ENCODE data around the gene ZNF813. TPM values are rescaled to one million over a fixed set of nuclear protein-coding genes. Genes with fewer than 3 reads are reported as not detected.
"Not testable (repeated sequence)": the region's sequence is repeated elsewhere in the genome, so short reads cannot be mapped to it uniquely, and the experiment has no call there.

ZNF813 gene
- total and polyA plus RNA-seq, 3 donors from 2014 or later, result 2.0 to 4.8 (median 4.6) TPM

DNA sequence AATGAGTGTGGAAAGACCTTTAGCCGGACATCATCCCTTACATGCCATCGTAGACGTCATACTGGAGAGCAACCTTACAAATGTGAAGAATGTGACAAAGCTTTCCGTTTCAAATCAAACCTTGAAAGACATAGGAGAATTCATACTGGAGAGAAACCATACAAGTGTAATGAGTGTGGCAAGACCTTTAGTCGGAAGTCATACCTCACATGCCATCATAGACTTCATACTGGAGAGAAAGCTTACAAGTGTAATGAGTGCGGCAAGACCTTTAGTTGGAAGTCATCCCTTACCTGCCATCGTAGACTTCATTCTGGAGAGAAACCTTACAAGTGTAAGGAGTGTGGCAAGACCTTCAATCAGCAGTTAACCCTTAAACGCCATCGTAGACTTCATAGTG, 11.7 kb upstream of the ZNF813 start:
- TF ChIP-seq, protein P1, sequence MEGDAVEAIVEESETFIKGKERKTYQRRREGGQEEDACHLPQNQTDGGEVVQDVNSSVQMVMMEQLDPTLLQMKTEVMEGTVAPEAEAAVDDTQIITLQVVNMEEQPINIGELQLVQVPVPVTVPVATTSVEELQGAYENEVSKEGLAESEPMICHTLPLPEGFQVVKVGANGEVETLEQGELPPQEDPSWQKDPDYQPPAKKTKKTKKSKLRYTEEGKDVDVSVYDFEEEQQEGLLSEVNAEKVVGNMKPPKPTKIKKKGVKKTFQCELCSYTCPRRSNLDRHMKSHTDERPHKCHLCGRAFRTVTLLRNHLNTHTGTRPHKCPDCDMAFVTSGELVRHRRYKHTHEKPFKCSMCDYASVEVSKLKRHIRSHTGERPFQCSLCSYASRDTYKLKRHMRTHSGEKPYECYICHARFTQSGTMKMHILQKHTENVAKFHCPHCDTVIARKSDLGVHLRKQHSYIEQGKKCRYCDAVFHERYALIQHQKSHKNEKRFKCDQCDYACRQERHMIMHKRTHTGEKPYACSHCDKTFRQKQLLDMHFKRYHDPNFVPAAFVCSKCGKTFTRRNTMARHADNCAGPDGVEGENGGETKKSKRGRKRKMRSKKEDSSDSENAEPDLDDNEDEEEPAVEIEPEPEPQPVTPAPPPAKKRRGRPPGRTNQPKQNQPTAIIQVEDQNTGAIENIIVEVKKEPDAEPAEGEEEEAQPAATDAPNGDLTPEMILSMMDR (IDR thresholded peaks at IDR 0.05), result no peak
- TF ChIP-seq POLR2A (IDR thresholded peaks at IDR 0.05), result no peak
- H3K4me1 ChIP-seq, result no peaks in the 10 kb centered on the region
- H3K27ac ChIP-seq, result no peak overlapping the region
- 89 to 91% methylated on average over 9 of the region's 9 CpGs for WGBS, 2 donors
- no peak overlapping the region for H3K4me3 ChIP-seq
- no peaks in the 10 kb centered on the region for H3K36me3 ChIP-seq (ENCODE audit: low read depth, missing control alignments)
- DNase-seq, result no peak
- no peaks in the 10 kb centered on the region for H3K9me3 ChIP-seq
- H3K27me3 ChIP-seq, result no peaks in the 10 kb centered on the region
- intact Hi-C loops (cut with DNase I; ENCODE audit: low total_unique reads), result no loop called here

DNA sequence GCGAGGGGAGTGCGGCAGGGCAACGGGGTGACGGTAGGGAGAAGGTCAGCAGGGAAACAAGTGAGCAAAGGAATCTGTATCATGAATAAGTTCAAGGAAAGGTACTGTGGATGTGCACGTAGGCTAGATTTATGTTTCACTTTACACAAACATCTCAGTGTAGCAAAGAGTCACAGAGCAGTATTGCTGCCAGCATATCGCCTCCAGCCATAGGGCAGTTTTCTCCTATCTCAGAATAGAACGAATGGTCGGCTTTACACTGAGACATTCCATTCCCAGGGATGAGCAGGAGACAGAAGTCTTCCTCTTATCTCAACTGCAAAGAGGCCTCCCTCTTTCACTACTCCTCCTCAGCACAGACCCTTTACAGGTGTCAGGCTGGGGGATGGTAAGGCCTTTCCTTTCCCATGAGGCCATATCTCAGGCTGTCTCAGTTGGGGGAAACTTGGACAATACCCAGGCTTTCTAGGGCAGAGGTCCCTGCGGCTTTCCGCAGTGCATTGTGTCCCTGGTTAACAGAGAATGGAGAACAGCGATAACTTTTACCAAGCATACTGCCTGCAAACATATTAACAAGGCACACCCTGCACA, 7.3 kb upstream of the ZNF813 start:
- H3K36me3 ChIP-seq (ENCODE audit: low read depth, missing control alignments); H3K27ac ChIP-seq; H3K27me3 ChIP-seq; H3K9me3 ChIP-seq; H3K4me1 ChIP-seq; intact Hi-C loops (cut with DNase I; ENCODE audit: low total_unique reads); DNase-seq; H3K4me3 ChIP-seq: not testable (repeated sequence)
- WGBS, 2 donors, result 22 to 46% methylated on average over 11 of the region's 11 CpGs

DNA sequence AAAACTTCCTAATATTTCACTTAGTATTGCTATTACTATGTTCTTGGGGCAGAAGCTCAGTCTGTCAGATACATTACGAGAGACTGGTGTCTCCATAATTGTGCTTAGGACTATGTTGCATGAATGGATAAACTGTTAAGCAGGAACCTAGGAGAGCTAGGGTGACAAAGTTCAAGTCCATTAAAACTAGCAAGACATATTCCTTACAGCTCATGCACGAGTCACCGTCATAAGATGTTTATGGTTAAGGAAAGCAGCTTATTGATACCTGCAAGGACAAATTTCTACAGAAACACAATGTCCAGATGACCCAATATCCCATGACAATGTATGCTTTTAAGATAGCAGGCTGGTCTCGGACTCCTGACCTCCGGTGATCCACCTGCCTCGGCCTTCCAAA, 5.7 kb upstream of the ZNF813 start:
- H3K9me3 ChIP-seq, result no peaks in the 10 kb centered on the region
- 78 to 80% methylated on average over 3 to 6 of the region's 6 CpGs for WGBS, 2 donors
- intact Hi-C loops (cut with DNase I; ENCODE audit: low total_unique reads), result no loop called here
- H3K4me1 ChIP-seq, result no peaks in the 10 kb centered on the region
- no peak for DNase-seq
- TF ChIP-seq, protein P1 (IDR thresholded peaks at IDR 0.05), result no peak
- no peak for TF ChIP-seq POLR2A (IDR thresholded peaks at IDR 0.05)
- H3K27me3 ChIP-seq, result no peaks in the 10 kb centered on the region
- no peak overlapping the region for H3K27ac ChIP-seq
- no peak overlapping the region for H3K4me3 ChIP-seq
- H3K36me3 ChIP-seq (ENCODE audit: low read depth, missing control alignments), result no peaks in the 10 kb centered on the region

GRCh38 chr19:53462861-53463260, 4.7 kb upstream of the ZNF813 start:
- Histone ChIP-seq H3K27ac (no peak overlapping the region), H3K4me1 (no peaks in the 10 kb centered on the region), H3K9me3 (no peaks in the 10 kb centered on the region), H3K27me3 (no peaks in the 10 kb centered on the region), H3K36me3 (ENCODE audit: low read depth, missing control alignments) (no peaks in the 10 kb centered on the region), H3K4me3 (peak overlapping the region; percentile 0 to 26)
- intact Hi-C loops (cut with DNase I; ENCODE audit: low total_unique reads), result no loop called here
- no peak for TF ChIP-seq POLR2A (IDR thresholded peaks at IDR 0.05)
- TF ChIP-seq, protein P1 (IDR thresholded peaks at IDR 0.05), result no peak
- WGBS, 2 donors, result 40 to 56% methylated on average over 11 to 14 of the region's 14 CpGs
- no peak for DNase-seq

GRCh38 chr19:53463263-53463662, 4.3 kb upstream of the ZNF813 start:
- Histone ChIP-seq H3K27ac (no peak overlapping the region), H3K4me3 (peak overlapping the region; percentile 0 to 26), H3K9me3 (no peaks in the 10 kb centered on the region), H3K4me1 (peaks cover 2% of the 10 kb centered on the region), H3K27me3 (no peaks in the 10 kb centered on the region), H3K36me3 (ENCODE audit: low read depth, missing control alignments) (no peaks in the 10 kb centered on the region)
- TF ChIP-seq POLR2A (IDR thresholded peaks at IDR 0.05), result no peak
- TF ChIP-seq, protein P1 (IDR thresholded peaks at IDR 0.05), result no peak
- intact Hi-C loops (cut with DNase I; ENCODE audit: low total_unique reads), result no loop called here
- 2 to 9% methylated on average over 6 to 19 of the region's 19 CpGs for WGBS, 2 donors
- DNase-seq, result peak; percentile 70

Data from testis (tissue), 3 donors.